GM18508 (cell line): ENCODE measurements around the gene CCNK.

ENCODE experiments used
- ATAC-seq: cut with Tn5 transposase; IDR thresholded peaks from one replicate; pipeline ENCODE4 v1.9.1; 2021; ENCODE audit warnings: moderate number of reproducible peaks; ENCODE audit not compliant: insufficient read depth, unreplicated experiment

CCNK gene

GRCh38 chr14:99465288-99465687 is 15.9 kb upstream of the CCNK start:
- ATAC-seq = no peak

GRCh38 chr14:99466758-99467157 is 14.5 kb upstream of the CCNK start:
- no peak for ATAC-seq

- no peak for ATAC-seq
These were observed 13.7 kb upstream of the CCNK start for GRCh38 chr14:99467336-99468078.

- ATAC-seq = no peak
These were observed 13.1 kb upstream of the CCNK start for GRCh38 chr14:99468081-99468480.

GRCh38 chr14:99468836-99469592 is 12.2 kb upstream of the CCNK start:
- ATAC-seq = no peak

GRCh38 chr14:99471731-99472130 is 9.5 kb upstream of the CCNK start:
- ATAC-seq = no peak

GRCh38 chr14:99472937-99473336 is 8.3 kb upstream of the CCNK start:
- ATAC-seq = no peak

- ATAC-seq = no peak
These were observed 7.8 kb upstream of the CCNK start for GRCh38 chr14:99473458-99473857.

- ATAC-seq = no peak
These were observed 6.0 kb upstream of the CCNK start for GRCh38 chr14:99475179-99475578.

- no peak for ATAC-seq
These were observed 5.5 kb upstream of the CCNK start for GRCh38 chr14:99475660-99476059.

GRCh38 chr14:99476864-99477263 is 4.3 kb upstream of the CCNK start:
- no peak for ATAC-seq

GRCh38 chr14:99478128-99478527 is 3.1 kb upstream of the CCNK start:
- no peak for ATAC-seq

- ATAC-seq = no peak
These were observed 1.9 kb upstream of the CCNK start for GRCh38 chr14:99479160-99479905.

- ATAC-seq = no peak
These were observed 1.0 kb upstream of the CCNK start, which contains the start of gene SETD3 for GRCh38 chr14:99479906-99480869. SETD3 (minus strand) TSS chr14:99480859; CDS start chr14:99465805, 15,054 bp downstream.

GRCh38 chr14:99481745-99482099 is 513 bp downstream of the CCNK start:
- no peak for ATAC-seq

- no peak for ATAC-seq
These were observed 2.9 kb downstream of the CCNK start for GRCh38 chr14:99484106-99484505.

GRCh38 chr14:99497341-99497740 is 16.1 kb downstream of the CCNK start:
- ATAC-seq = no peak

- ATAC-seq = no peak
These were observed 16.7 kb downstream of the CCNK start for GRCh38 chr14:99497894-99498293.

- ATAC-seq = no peak
These were observed 21.8 kb downstream of the CCNK start for GRCh38 chr14:99502989-99503421.
